ENCODE results near the gene ZSCAN21. TPM values are rescaled to one million over a fixed set of nuclear protein-coding genes. Genes with fewer than 3 reads are reported as not detected.
A peak's percentile ranks its signal among the peaks of the same experiment; 100 is the strongest.

The ZSCAN21 gene
- total and polyA plus RNA-seq, 8 donors: 6.5 to 27.1 (median 24.1) TPM

DNA sequence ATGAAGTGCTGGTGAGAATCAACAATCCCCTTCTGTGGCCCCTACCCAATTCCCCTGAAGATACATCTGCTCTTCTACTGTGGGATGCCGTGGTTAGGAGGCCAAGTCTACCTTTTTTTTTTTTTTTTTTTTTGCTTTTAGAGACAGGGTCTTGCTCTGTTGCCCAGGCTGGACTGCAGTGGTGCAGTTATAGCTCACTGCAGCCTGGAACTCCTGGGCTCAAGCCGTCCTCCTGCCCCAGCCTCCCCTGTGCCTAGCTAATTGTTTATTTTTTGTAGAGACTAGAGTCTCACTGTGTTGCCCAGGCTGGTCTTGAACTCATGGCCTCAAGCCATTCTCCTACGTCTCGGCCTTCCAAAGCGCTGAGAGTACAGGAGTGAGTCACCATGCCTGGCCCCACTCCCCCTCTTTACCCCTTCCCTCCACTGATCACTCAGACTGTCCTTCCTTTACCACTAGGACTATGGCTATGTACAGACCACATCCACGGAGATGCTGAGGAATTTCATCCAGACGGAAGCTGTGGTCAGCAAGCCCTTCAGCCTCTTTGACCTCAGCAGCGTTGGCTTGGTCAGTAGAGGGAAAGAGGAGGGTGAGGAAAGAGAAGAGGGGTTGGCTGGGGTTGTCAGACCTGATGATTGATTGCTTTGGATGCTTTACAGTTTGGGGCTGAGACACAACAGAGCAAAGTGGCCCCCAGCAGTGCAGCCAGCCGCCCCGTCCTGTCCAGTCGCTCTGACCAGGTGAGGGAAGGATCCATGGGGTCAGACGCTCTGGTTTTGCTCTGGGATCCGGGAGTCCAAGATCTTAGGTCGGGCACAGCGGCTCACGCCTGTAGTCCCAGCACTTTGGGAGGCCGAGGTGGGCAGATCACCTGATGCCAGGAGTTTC, 53.6 kb downstream of the ZSCAN21 start:
- no peaks in the 10 kb centered on the region for H3K9me3 ChIP-seq
- H3K4me3 ChIP-seq: peak overlapping the region in 1 of 2 donors; percentile 90
- ATAC-seq (no peak), DNase-seq (no peak)
- H3K4me1 ChIP-seq: peaks cover 20 to 22% of the 10 kb centered on the region in 2 donors
- no peaks in the 10 kb centered on the region for H3K27me3 ChIP-seq
- H3K36me3 ChIP-seq: peaks cover 0 to 65% of the 10 kb centered on the region in 2 donors
- TF ChIP-seq, protein P1, sequence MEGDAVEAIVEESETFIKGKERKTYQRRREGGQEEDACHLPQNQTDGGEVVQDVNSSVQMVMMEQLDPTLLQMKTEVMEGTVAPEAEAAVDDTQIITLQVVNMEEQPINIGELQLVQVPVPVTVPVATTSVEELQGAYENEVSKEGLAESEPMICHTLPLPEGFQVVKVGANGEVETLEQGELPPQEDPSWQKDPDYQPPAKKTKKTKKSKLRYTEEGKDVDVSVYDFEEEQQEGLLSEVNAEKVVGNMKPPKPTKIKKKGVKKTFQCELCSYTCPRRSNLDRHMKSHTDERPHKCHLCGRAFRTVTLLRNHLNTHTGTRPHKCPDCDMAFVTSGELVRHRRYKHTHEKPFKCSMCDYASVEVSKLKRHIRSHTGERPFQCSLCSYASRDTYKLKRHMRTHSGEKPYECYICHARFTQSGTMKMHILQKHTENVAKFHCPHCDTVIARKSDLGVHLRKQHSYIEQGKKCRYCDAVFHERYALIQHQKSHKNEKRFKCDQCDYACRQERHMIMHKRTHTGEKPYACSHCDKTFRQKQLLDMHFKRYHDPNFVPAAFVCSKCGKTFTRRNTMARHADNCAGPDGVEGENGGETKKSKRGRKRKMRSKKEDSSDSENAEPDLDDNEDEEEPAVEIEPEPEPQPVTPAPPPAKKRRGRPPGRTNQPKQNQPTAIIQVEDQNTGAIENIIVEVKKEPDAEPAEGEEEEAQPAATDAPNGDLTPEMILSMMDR (IDR thresholded peaks at IDR 0.05): no peak
- intact Hi-C loops (cut with DNase I): no loop called here
- no peak overlapping the region for H3K27ac ChIP-seq

DNA sequence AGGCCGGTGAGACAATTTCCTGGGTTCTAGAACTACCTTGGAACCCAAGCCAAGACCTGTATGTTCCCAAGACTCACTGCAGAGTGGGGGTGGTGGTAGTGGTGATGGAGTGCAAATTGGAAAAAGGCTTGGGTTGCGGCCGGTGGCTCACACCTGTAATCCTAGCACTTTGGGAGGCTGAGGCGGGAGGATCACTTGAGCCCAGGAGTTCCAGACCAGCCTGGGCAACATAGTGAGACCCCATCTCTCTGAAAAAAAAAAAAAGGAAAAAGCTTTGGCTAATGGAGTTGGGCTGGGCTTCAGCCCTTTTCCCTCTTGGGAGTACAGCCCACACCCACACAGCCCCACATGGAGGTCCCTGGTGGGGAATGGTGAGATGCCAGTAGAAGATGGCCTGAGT, 56.0 kb downstream of the ZSCAN21 start:
- no peaks in the 10 kb centered on the region for H3K9me3 ChIP-seq
- no peak overlapping the region for H3K27ac ChIP-seq
- intact Hi-C loops (cut with DNase I): no loop called here
- peaks cover 4 to 8% of the 10 kb centered on the region in 2 donors for H3K4me1 ChIP-seq
- TF ChIP-seq, protein P1 (IDR thresholded peaks at IDR 0.05): no peak
- no peak overlapping the region for H3K4me3 ChIP-seq
- no peak for ATAC-seq
- H3K27me3 ChIP-seq: no peaks in the 10 kb centered on the region
- H3K36me3 ChIP-seq: peaks cover 0 to 75% of the 10 kb centered on the region in 2 donors
- DNase-seq: no peak

DNA sequence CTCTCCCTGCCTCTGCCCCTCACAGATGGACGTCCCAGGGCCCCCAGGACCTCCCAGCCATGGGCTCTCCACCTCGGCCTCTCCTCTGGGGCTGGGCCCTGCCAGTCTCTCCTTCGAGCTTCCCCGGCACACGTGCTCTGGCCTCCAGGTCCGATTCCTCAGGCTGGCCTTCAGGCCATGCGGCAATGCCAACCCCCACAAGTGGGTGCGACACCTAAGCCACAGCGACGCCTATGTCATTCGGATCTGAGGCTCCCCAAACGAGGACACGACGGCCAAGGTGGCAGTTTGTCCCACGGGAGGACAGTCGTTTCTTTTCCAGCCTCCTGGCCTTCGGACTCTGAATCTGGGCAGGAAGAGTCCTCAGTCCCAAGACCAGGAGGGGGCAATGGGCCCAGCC, 57.1 kb downstream of the ZSCAN21 start:
- no peak for ATAC-seq
- Histone ChIP-seq H3K4me3 (no peak overlapping the region), H3K27me3 (no peaks in the 10 kb centered on the region), H3K4me1 (peaks cover 4 to 8% of the 10 kb centered on the region in 2 donors), H3K9me3 (no peaks in the 10 kb centered on the region), H3K27ac (no peak overlapping the region), H3K36me3 (peaks cover 0 to 86% of the 10 kb centered on the region in 2 donors)
- no peak for DNase-seq
- TF ChIP-seq, protein P1 (IDR thresholded peaks at IDR 0.05): no peak
- intact Hi-C loops (cut with DNase I): no loop called here

DNA sequence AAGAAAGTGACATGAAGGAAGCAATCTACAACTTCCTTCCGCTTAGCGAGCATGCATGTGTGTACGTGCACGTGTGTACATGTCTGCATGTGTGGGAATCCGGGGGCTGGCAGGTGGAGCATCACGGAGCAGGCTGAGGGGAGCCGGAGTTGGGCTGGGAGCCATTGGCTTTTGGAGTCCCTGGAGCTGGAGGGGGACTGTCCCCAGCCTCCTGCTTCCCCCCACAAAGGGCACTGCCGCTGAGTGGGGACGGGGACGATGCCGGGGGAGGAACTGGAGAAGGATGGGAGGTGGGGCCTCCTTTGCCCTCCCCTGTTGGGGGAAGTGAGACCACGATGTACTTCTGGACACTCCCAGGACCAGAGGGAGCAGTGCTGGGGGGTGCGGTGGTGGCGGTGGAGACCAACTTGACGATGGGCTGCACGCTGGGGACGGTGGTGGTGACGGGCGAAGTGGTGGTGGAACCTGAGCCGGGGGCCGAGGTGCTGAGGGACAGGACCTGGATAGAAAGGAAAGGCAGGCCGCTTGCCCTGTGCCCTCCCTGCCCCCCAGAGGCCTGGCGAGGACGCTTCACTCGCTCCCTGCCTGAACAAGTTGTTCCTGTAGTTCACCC, 57.7 kb downstream of the ZSCAN21 start:
- H3K27ac ChIP-seq: no peak overlapping the region
- H3K9me3 ChIP-seq: no peaks in the 10 kb centered on the region
- ATAC-seq (no peak), DNase-seq (peak in 1 of 4 donors; percentile 69)
- peaks cover 4% of the 10 kb centered on the region in 2 donors for H3K4me1 ChIP-seq
- intact Hi-C loops (cut with DNase I): no loop called here
- H3K4me3 ChIP-seq: no peak overlapping the region
- H3K27me3 ChIP-seq: no peaks in the 10 kb centered on the region
- peaks cover 0 to 92% of the 10 kb centered on the region in 2 donors for H3K36me3 ChIP-seq
- TF ChIP-seq, protein P1 (IDR thresholded peaks at IDR 0.05): no peak

DNA sequence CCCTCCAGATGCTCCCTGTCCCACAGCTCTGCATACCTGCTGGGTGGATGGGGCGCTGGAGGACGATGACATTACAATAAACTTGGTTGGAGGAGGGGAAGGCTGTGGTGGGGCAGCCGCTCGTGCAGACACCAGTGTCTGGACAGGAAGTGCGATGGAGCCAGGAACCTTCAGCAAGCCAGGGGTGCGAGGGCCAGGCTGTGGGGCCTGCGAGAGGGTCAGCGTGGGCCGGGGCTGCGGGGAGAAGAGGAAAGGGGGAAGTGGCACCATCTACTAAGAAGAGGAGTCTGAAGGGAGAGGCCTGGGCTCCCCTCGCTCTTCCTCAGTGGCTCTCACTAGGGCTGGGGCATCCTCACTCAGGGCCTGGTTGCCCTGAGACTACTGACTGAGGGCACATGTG, 58.3 kb downstream of the ZSCAN21 start:
- H3K4me1 ChIP-seq: no peaks in the 10 kb centered on the region
- TF ChIP-seq, protein P1 (IDR thresholded peaks at IDR 0.05): no peak
- intact Hi-C loops (cut with DNase I): no loop called here
- peak in 1 of 4 donors; percentile 63 for DNase-seq
- H3K9me3 ChIP-seq: no peaks in the 10 kb centered on the region
- H3K27me3 ChIP-seq: no peaks in the 10 kb centered on the region
- H3K27ac ChIP-seq: no peak overlapping the region
- peaks cover 0 to 99% of the 10 kb centered on the region in 2 donors for H3K36me3 ChIP-seq
- no peak for ATAC-seq
- no peak overlapping the region for H3K4me3 ChIP-seq

Data from left lung (tissue), 10 donors.